Progenitor cell of endocrine pancreas (in vitro differentiated cells): ENCODE results near the gene PSME3IP1. TPM values are rescaled to one million over a fixed set of nuclear protein-coding genes. Genes with fewer than 3 reads are reported as not detected.

Source experiments
- DNase-seq: peaks from one replicate; pipeline ENCODE4 v3.0.0; 2021; ENCODE audit warnings: low spot score; ENCODE audit not compliant: unreplicated experiment
- H3K27ac Mint-ChIP-seq: 2 replicates; pipeline ENCODE4 v1.8.0; 2021; ENCODE audit warnings: mild to moderate bottlenecking, moderate library complexity, mixed read lengths
- H3K27me3 Mint-ChIP-seq: 2 replicates; pipeline ENCODE4 v1.8.0; 2021; ENCODE audit warnings: mixed read lengths
- H3K36me3 Mint-ChIP-seq: 2 replicates; pipeline ENCODE4 v1.8.0; 2022; ENCODE audit warnings: mixed read lengths; ENCODE audit not compliant: insufficient read depth
- H3K4me1 Mint-ChIP-seq: 2 replicates; pipeline ENCODE4 v1.8.0; 2021; ENCODE audit warnings: low read depth, mixed read lengths
- H3K4me3 Mint-ChIP-seq: 2 replicates; pipeline ENCODE4 v1.8.0; 2021; ENCODE audit warnings: low read depth, mild to moderate bottlenecking, moderate library complexity, mixed read lengths
- H3K9me3 Mint-ChIP-seq: 2 replicates; pipeline ENCODE4 v1.8.0; 2021; ENCODE audit warnings: low read depth, mixed read lengths
- CTCF ChIP-seq: fragments of 200-600 bp; sonication (generic); IDR thresholded peaks from one replicate; pipeline ENCODE4 v1.5.0; 2021; ENCODE audit warnings: antibody characterized with exemption, mild to moderate bottlenecking; ENCODE audit not compliant: unreplicated experiment
- total RNA-seq: library from RNA; stranded (reverse); gene quantifications from 2 replicates; pipeline ENCODE4 v1.2.1, GENCODE V29; 2021

Gene PSME3IP1
- total RNA-seq, 1 donor from 2014 or later = 101 TPM

GRCh38 chr16:57184113-57184512 is 1.7 kb downstream of the PSME3IP1 start:
- peak overlapping the region; percentile 95 for H3K4me3 Mint-ChIP-seq
- no peak overlapping the region for H3K27ac Mint-ChIP-seq
- no peak for DNase-seq
- no peaks in the 10 kb centered on the region for H3K9me3 Mint-ChIP-seq
- no peaks in the 10 kb centered on the region for H3K27me3 Mint-ChIP-seq
- peaks cover under 1% of the 10 kb centered on the region for H3K36me3 Mint-ChIP-seq
- TF ChIP-seq CTCF = no peak
- H3K4me1 Mint-ChIP-seq = peaks cover 47% of the 10 kb centered on the region

GRCh38 chr16:57179215-57179828 is 6.5 kb downstream of the PSME3IP1 start:
- no peak overlapping the region for H3K4me3 Mint-ChIP-seq

DNA sequence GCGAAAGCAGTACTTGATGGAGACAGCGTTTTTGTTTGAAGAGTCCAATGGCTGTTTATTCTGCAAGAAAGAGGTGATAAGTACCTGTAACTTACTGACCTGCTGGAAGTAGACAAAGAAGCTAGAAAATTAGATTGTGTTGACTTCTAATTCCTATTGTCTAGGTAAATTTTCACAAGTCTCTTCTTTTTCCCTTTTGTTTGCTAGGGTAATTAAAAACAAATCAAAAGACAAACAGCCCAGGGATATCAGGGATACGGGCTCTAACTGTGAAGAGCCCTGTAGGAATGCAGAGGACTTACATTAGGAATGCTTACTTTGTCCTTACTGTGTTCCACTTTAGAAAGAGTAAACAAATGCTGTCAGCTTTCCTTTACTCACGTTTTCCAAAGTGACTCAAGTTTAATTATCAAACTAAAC is 7.0 kb downstream of the PSME3IP1 start:
- peaks cover 30% of the 10 kb centered on the region for H3K4me1 Mint-ChIP-seq
- DNase-seq = no peak
- H3K27me3 Mint-ChIP-seq = peaks cover 7% of the 10 kb centered on the region

More at GRCh38 chr16:57179215-57179828, 6.5 kb downstream of the PSME3IP1 start:
- DNase-seq = no peak
- Mint-ChIP-seq H3K9me3 (no peaks in the 10 kb centered on the region), H3K4me1 (peaks cover 34% of the 10 kb centered on the region), H3K36me3 (peaks cover 5% of the 10 kb centered on the region), H3K27me3 (peaks cover 7% of the 10 kb centered on the region), H3K27ac (peak overlapping the region; percentile 62)
- TF ChIP-seq CTCF = no peak

DNA sequence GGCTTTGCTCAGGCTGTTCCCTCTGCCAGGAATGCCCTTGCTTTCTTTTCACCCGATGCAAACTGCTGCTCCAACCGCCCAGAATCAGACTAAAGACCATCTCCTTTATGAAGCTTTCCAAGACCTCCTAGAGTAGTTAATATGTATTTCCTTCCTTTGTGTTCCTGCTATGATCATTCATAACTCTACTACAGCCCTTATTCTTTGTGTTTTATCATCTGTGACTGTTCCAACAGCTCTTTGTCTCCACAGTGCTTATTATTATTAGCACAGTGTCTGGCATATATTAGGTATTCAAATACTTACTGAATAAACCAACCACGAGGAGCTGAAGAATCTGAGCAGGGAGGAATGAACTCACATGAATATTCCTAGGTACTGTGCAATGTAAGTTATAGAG is 7.6 kb downstream of the PSME3IP1 start:
- H3K9me3 Mint-ChIP-seq = no peaks in the 10 kb centered on the region
- peaks cover 28% of the 10 kb centered on the region for H3K4me1 Mint-ChIP-seq
- TF ChIP-seq CTCF = no peak
- no peak overlapping the region for H3K4me3 Mint-ChIP-seq
- H3K27ac Mint-ChIP-seq = no peak overlapping the region
- H3K36me3 Mint-ChIP-seq = peaks cover 8% of the 10 kb centered on the region
- DNase-seq = no peak
- peaks cover 7% of the 10 kb centered on the region for H3K27me3 Mint-ChIP-seq

More for the DNA sequence above, 7.0 kb downstream of the PSME3IP1 start:
- H3K4me3 Mint-ChIP-seq = no peak overlapping the region
- H3K27ac Mint-ChIP-seq = no peak overlapping the region
- H3K36me3 Mint-ChIP-seq = peaks cover 5% of the 10 kb centered on the region
- H3K9me3 Mint-ChIP-seq = no peaks in the 10 kb centered on the region
- no peak for TF ChIP-seq CTCF

DNA sequence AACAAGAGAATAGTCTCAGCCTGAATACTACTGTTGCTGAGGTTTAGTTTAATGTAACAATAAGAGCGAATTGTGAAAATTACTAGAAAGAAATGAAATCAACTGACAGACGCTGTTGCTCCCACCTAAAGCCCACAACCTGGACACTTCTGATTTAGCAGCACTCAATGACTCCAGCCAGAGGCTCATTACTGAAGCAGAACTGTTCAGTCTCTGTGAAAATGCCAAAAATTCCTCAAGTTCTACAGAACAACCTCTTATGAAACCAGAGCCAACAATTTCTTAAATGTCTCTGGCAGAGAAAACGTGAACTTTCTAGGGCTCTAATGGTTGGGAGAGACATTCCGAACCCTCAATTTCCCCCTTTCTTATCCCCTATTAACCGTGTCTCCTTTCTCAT is 9.9 kb downstream of the PSME3IP1 start:
- Mint-ChIP-seq H3K4me3 (no peak overlapping the region), H3K36me3 (peaks cover 21% of the 10 kb centered on the region), H3K9me3 (no peaks in the 10 kb centered on the region), H3K27me3 (peaks cover 7% of the 10 kb centered on the region), H3K4me1 (peaks cover 21% of the 10 kb centered on the region), H3K27ac (no peak overlapping the region)
- DNase-seq = no peak
- no peak for TF ChIP-seq CTCF
